Neural cell (in vitro differentiated cells): ENCODE measurements around the gene DOCK2. TPM values are rescaled to one million over a fixed set of nuclear protein-coding genes. Genes with fewer than 3 reads are reported as not detected.

Experiments
- H2AFZ ChIP-seq: fragments of 200-600, 300-800 bp; sonication (generic), shearing (Covaris generic); 2 replicates; pipeline ENCODE4 v1.6.0; 2014; ENCODE audit warnings: low read depth, mild to moderate bottlenecking, antibody characterized with exemption, low read length, moderate library complexity
- H3F3A ChIP-seq: fragments of 200-600 bp; shearing (Covaris generic); 2 replicates; pipeline ENCODE4 v1.6.1; 2016; ENCODE audit warnings: mild to moderate bottlenecking, moderate library complexity, mixed read lengths, antibody characterized with exemption, low read length; ENCODE audit not compliant: insufficient read depth, poor library complexity, severe bottlenecking
- H3K27ac ChIP-seq: fragments of 200-600, 300-800 bp; sonication (generic), shearing (Covaris generic); 2 replicates; pipeline ENCODE4 v1.5.1; 2014; ENCODE audit warnings: mild to moderate bottlenecking, low read length, moderate library complexity
- H3K27me3 ChIP-seq: fragments of 300-800, 200-600 bp; sonication (generic), shearing (Covaris generic); 2 replicates; pipeline ENCODE4 v1.6.0; 2014; ENCODE audit warnings: mild to moderate bottlenecking, low read depth, low read length, moderate library complexity; ENCODE audit not compliant: insufficient read depth
- H3K36me3 ChIP-seq: fragments of 300-800, 200-600 bp; sonication (generic), shearing (Covaris generic); 2 replicates; pipeline ENCODE4 v1.5.1; 2014; ENCODE audit warnings: mild to moderate bottlenecking, antibody characterized with exemption, low read length, moderate library complexity; ENCODE audit not compliant: insufficient read depth
- H3K4me2 ChIP-seq: fragments of 300-800, 200-600 bp; sonication (generic), shearing (Covaris generic); 2 replicates; pipeline ENCODE4 v1.6.0; 2014; ENCODE audit warnings: mild to moderate bottlenecking, low read length
- H3K4me3 ChIP-seq: fragments of 300-800, 200-600 bp; sonication (generic), shearing (Covaris generic); 2 replicates; pipeline ENCODE4 v1.5.1; 2014; ENCODE audit warnings: mild to moderate bottlenecking, low read length, moderate library complexity
- H3K79me2 ChIP-seq: fragments of 200-600 bp; shearing (Covaris generic); replicated peaks from 2 replicates; pipeline ENCODE4 v1.6.0; 2014; ENCODE audit warnings: mild to moderate bottlenecking, low read length, moderate library complexity; ENCODE audit not compliant: insufficient read depth
- H3K9ac ChIP-seq: fragments of 300-800, 200-600 bp; sonication (generic), shearing (Covaris generic); 2 replicates; pipeline ENCODE4 v1.6.1; 2016; ENCODE audit warnings: mild to moderate bottlenecking, low read length, mixed read lengths
- H3K9me2 ChIP-seq: fragments of 200-600 bp; shearing (Covaris generic); 2 replicates; pipeline ENCODE4 v1.6.1; 2016; ENCODE audit warnings: mild to moderate bottlenecking, low read length, mixed read lengths; ENCODE audit not compliant: insufficient read depth
- H3K9me3 ChIP-seq: fragments of 200-600, 300-800 bp; sonication (generic), shearing (Covaris generic); 2 replicates; pipeline ENCODE4 v1.6.1; 2016; ENCODE audit warnings: mild to moderate bottlenecking, mixed run types, low read length, moderate library complexity, mixed read lengths
- H4K20me1 ChIP-seq: fragments of 200-600 bp; shearing (Covaris generic); 2 replicates; pipeline ENCODE4 v1.6.1; 2016; ENCODE audit warnings: mild to moderate bottlenecking, mixed run types; ENCODE audit not compliant: insufficient read depth
- EP300 ChIP-seq: fragments of 450-650 bp; conservative IDR thresholded peaks from 2 replicates; pipeline ENCODE4 v1.6.1; 2014; ENCODE audit warnings: antibody characterized with exemption, mild to moderate bottlenecking, moderate library complexity; ENCODE audit not compliant: poor library complexity, severe bottlenecking
- EZH2 ChIP-seq: fragments of 200-600, 300-800 bp; shearing (Covaris generic), sonication (generic); IDR thresholded peaks from 2 replicates; pipeline ENCODE4 v1.6.1; 2014; ENCODE audit warnings: antibody characterized with exemption, low read length, borderline replicate concordance, mild to moderate bottlenecking; ENCODE audit not compliant: insufficient read depth, poor library complexity, severe bottlenecking
- MXI1 ChIP-seq: fragments of 450-650 bp; conservative IDR thresholded peaks from 2 replicates; pipeline ENCODE4 v1.6.1; 2014; ENCODE audit warnings: antibody characterized with exemption, mild to moderate bottlenecking; ENCODE audit not compliant: poor library complexity, severe bottlenecking
- POLR2AphosphoS5 ChIP-seq: IDR thresholded peaks from 2 replicates; pipeline ENCODE4 v1.6.1; 2012
- RAD21 ChIP-seq: fragments of 450-650 bp; conservative IDR thresholded peaks from 2 replicates; pipeline ENCODE4 v1.6.1; 2014; ENCODE audit warnings: antibody characterized with exemption, mild to moderate bottlenecking, moderate library complexity
- SMC3 ChIP-seq: fragments of 450-650 bp; conservative IDR thresholded peaks from 2 replicates; pipeline ENCODE4 v1.6.1; 2014; ENCODE audit warnings: antibody characterized with exemption, mild to moderate bottlenecking, moderate library complexity; ENCODE audit not compliant: poor library complexity
- TAF1 ChIP-seq: IDR thresholded peaks from 2 replicates; pipeline ENCODE4 v1.6.1; 2012; ENCODE audit warnings: low read depth
- polyA plus RNA-seq: library from polyadenylated mRNA; depleted of rRNA; stranded (reverse); fragments of >200 nt; gene quantifications from 2 replicates; pipeline ENCODE4 v1.2.3, GENCODE V29; 2014
- TF ChIP-seq, protein P1 (sequence below): IDR thresholded peaks from 2 replicates; pipeline ENCODE4 v1.6.1; 2012; ENCODE audit warnings: borderline replicate concordance
- TF ChIP-seq, protein P2 (sequence below): fragments of 450-650 bp; IDR thresholded peaks from 2 replicates; pipeline ENCODE4 v1.5.1; 2014; ENCODE audit warnings: antibody characterized with exemption, mild to moderate bottlenecking, moderate library complexity; ENCODE audit not compliant: poor library complexity, severe bottlenecking

Gene DOCK2
- polyA plus RNA-seq, 1 donor from 2014 or later = 0.15 TPM

DNA sequence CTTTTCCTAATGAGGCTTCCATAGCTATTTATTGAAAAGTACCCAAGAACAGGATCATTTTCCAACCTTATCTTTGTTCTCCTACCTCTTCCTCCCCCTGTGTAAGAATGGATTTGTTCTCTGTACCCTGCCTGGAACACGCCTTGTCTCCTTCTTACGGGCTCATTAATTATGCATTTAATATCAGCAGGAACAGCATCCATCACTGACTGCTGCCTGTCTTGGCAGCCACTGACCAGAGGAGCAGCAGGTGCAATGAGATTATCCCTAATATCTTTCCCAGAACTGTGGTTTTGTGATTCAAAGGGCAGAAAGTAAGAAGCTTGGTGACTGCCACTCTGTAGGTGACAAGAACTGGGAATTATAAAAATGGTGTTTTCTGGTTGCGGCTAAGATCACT lies 362.5 kb downstream of the DOCK2 start:
- no peaks in the 10 kb centered on the region for H3K9me3 ChIP-seq
- H3K4me3 ChIP-seq = no peak overlapping the region
- H3K27ac ChIP-seq = no peak overlapping the region
- H3K9ac ChIP-seq = no peak overlapping the region
- H3K27me3 ChIP-seq = peaks cover 7% of the 10 kb centered on the region
- H3K4me2 ChIP-seq = no peak overlapping the region
- no peaks in the 10 kb centered on the region for H3K79me2 ChIP-seq
- TF ChIP-seq, protein P1, sequence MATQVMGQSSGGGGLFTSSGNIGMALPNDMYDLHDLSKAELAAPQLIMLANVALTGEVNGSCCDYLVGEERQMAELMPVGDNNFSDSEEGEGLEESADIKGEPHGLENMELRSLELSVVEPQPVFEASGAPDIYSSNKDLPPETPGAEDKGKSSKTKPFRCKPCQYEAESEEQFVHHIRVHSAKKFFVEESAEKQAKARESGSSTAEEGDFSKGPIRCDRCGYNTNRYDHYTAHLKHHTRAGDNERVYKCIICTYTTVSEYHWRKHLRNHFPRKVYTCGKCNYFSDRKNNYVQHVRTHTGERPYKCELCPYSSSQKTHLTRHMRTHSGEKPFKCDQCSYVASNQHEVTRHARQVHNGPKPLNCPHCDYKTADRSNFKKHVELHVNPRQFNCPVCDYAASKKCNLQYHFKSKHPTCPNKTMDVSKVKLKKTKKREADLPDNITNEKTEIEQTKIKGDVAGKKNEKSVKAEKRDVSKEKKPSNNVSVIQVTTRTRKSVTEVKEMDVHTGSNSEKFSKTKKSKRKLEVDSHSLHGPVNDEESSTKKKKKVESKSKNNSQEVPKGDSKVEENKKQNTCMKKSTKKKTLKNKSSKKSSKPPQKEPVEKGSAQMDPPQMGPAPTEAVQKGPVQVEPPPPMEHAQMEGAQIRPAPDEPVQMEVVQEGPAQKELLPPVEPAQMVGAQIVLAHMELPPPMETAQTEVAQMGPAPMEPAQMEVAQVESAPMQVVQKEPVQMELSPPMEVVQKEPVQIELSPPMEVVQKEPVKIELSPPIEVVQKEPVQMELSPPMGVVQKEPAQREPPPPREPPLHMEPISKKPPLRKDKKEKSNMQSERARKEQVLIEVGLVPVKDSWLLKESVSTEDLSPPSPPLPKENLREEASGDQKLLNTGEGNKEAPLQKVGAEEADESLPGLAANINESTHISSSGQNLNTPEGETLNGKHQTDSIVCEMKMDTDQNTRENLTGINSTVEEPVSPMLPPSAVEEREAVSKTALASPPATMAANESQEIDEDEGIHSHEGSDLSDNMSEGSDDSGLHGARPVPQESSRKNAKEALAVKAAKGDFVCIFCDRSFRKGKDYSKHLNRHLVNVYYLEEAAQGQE = no peak
- TF ChIP-seq, protein P2, sequence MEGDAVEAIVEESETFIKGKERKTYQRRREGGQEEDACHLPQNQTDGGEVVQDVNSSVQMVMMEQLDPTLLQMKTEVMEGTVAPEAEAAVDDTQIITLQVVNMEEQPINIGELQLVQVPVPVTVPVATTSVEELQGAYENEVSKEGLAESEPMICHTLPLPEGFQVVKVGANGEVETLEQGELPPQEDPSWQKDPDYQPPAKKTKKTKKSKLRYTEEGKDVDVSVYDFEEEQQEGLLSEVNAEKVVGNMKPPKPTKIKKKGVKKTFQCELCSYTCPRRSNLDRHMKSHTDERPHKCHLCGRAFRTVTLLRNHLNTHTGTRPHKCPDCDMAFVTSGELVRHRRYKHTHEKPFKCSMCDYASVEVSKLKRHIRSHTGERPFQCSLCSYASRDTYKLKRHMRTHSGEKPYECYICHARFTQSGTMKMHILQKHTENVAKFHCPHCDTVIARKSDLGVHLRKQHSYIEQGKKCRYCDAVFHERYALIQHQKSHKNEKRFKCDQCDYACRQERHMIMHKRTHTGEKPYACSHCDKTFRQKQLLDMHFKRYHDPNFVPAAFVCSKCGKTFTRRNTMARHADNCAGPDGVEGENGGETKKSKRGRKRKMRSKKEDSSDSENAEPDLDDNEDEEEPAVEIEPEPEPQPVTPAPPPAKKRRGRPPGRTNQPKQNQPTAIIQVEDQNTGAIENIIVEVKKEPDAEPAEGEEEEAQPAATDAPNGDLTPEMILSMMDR = no peak
- TF ChIP-seq SMC3 = no peak
- no peak for TF ChIP-seq POLR2AphosphoS5
- TF ChIP-seq RAD21 = no peak
- no peak for TF ChIP-seq EP300
- TF ChIP-seq EZH2 = no peak
- no peak for TF ChIP-seq TAF1
- no peak for TF ChIP-seq MXI1
- H3F3A ChIP-seq = no peaks in the 10 kb centered on the region
- no peak overlapping the region for H2AFZ ChIP-seq
- no peaks in the 10 kb centered on the region for H4K20me1 ChIP-seq
- H3K36me3 ChIP-seq = no peaks in the 10 kb centered on the region
- H3K9me2 ChIP-seq = no peaks in the 10 kb centered on the region

DNA sequence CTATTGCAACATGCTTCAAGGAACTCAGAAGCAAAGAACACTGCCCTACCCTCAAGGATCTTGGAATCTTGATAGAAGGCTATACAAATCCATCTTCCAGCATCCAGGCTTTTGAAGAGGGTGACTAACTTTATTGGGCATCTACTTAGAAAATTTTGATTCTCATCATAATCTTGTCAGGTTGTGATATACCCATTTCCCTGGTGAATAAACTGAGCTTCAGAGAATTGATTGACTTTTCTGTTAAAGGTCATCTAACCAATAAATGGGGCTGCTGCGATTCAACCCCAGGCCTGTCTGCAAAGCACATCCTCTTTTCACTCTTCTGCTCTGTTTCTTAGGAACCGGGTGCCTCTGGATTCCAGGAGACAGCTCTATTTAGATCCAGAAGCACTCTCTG lies 363.1 kb downstream of the DOCK2 start:
- TF ChIP-seq SMC3 (no peak), MXI1 (no peak), EP300 (no peak), RAD21 (no peak)
- TF ChIP-seq, protein P1 = no peak
- no peaks in the 10 kb centered on the region for H3K9me3 ChIP-seq
- no peaks in the 10 kb centered on the region for H3F3A ChIP-seq
- H4K20me1 ChIP-seq = no peaks in the 10 kb centered on the region
- H3K27me3 ChIP-seq = peaks cover 6% of the 10 kb centered on the region
- no peak overlapping the region for H3K4me2 ChIP-seq
- H3K4me3 ChIP-seq = no peak overlapping the region
- no peaks in the 10 kb centered on the region for H3K9me2 ChIP-seq
- no peak overlapping the region for H2AFZ ChIP-seq
- no peak overlapping the region for H3K9ac ChIP-seq
- H3K36me3 ChIP-seq = no peaks in the 10 kb centered on the region
- H3K79me2 ChIP-seq = no peaks in the 10 kb centered on the region
- H3K27ac ChIP-seq = no peak overlapping the region
